GDM1 (cell line): Measurements from ENCODE around the gene ZNF500.
"Not testable (repeated sequence)": the region's sequence is repeated elsewhere in the genome, so short reads cannot be mapped to it uniquely, and the experiment has no call there.

ENCODE experiments used
- DNase-seq: peaks from one replicate; lab custom pipeline; 2025; lab: John Stamatoyannopoulos, UW

The ZNF500 gene

GRCh38 chr16:4796982-4797804 lies 30.2 kb upstream of the ZNF500 start:
- DNase-seq: no peak

GRCh38 chr16:4795828-4796572 lies 29.0 kb upstream of the ZNF500 start:
- DNase-seq: no peak

GRCh38 chr16:4795181-4795827 lies 28.3 kb upstream of the ZNF500 start, which contains the start of gene SMIM22:
SMIM22 (plus strand) TSS chr16:4795369; CDS start chr16:4795735, 366 bp downstream.
- no peak for DNase-seq

- DNase-seq: no peak
Measured at GRCh38 chr16:4792951-4793513, 26.1 kb upstream of the ZNF500 start.

- no peak for DNase-seq
Measured at GRCh38 chr16:4790871-4791270, 23.9 kb upstream of the ZNF500 start.

- DNase-seq: no peak
Measured at GRCh38 chr16:4790261-4790660, 23.3 kb upstream of the ZNF500 start.

- DNase-seq: no peak
Measured at GRCh38 chr16:4788910-4789309, 21.9 kb upstream of the ZNF500 start.

- DNase-seq: no peak
Measured at GRCh38 chr16:4788489-4788889, 21.5 kb upstream of the ZNF500 start.

- DNase-seq: no peak
Measured at GRCh38 chr16:4787627-4788482, 20.9 kb upstream of the ZNF500 start, which contains the start of gene SEPTIN12. SEPTIN12 (minus strand) TSS chr16:4788345; CDS start chr16:4787645, 700 bp downstream.

- DNase-seq: no peak
Measured at GRCh38 chr16:4787068-4787467, 20.1 kb upstream of the ZNF500 start.

GRCh38 chr16:4785758-4786433 lies 18.9 kb upstream of the ZNF500 start:
- DNase-seq: no peak

- not testable (repeated sequence) for DNase-seq
Measured at GRCh38 chr16:4784444-4784987, 17.6 kb upstream of the ZNF500 start.

- no peak for DNase-seq
Measured at GRCh38 chr16:4783951-4784336, 17.0 kb upstream of the ZNF500 start.

GRCh38 chr16:4783251-4783950 lies 16.4 kb upstream of the ZNF500 start:
- no peak for DNase-seq

- DNase-seq: no peak
Measured at GRCh38 chr16:4780235-4780634, 13.3 kb upstream of the ZNF500 start.

- DNase-seq: no peak
Measured at GRCh38 chr16:4778050-4778392, 11.1 kb upstream of the ZNF500 start.

- DNase-seq: no peak
Measured at GRCh38 chr16:4777339-4778049, 10.5 kb upstream of the ZNF500 start.

GRCh38 chr16:4776141-4776705 lies 9.3 kb upstream of the ZNF500 start:
- no peak for DNase-seq

GRCh38 chr16:4775005-4775404 lies 8.0 kb upstream of the ZNF500 start:
- no peak for DNase-seq
